Small intestine (tissue), 7 donors: ENCODE data around the gene PGRMC1. TPM values are rescaled to one million over a fixed set of nuclear protein-coding genes. Genes with fewer than 3 reads are reported as not detected.
"Not testable (repeated sequence)": the region's sequence is repeated elsewhere in the genome, so short reads cannot be mapped to it uniquely, and the experiment has no call there.

Experiments
- DNase-seq, 2 donors: peaks; one replicate each; pipeline versions ENCODE4 v3.0.0 to v3.0.0-alpha.2; 2013
- FAIRE-seq: peaks from 2 replicates; lab custom pipeline; 2012; peaks lifted over from hg19 to GRCh38; lab: Jason Lieb, UNC
- H3K27ac ChIP-seq, 3 donors: one replicate each; pipeline ENCODE4 v1.5.1; 2013; ENCODE audit warnings: low read length in 2 of 3, mild to moderate bottlenecking in 2 of 3, control low read depth in 1 of 3, inconsistent platforms in 1 of 3, low read depth in 1 of 3, moderate library complexity in 1 of 3
- H3K27me3 ChIP-seq, 3 donors: one replicate each; pipeline ENCODE4 v1.6.1; 2013; ENCODE audit warnings: low read length in 3 of 3, inconsistent platforms in 1 of 3; ENCODE audit not compliant: control insufficient read depth in 3 of 3, insufficient read depth in 3 of 3
- H3K36me3 ChIP-seq, 3 donors: one replicate each; pipeline ENCODE4 v1.6.1; 2013; ENCODE audit warnings: low read length in 3 of 3, inconsistent platforms in 1 of 3, low read depth in 1 of 3, mild to moderate bottlenecking in 1 of 3, moderate library complexity in 1 of 3; ENCODE audit not compliant: control insufficient read depth in 3 of 3, insufficient read depth in 2 of 3
- H3K4me1 ChIP-seq, 3 donors: one replicate each; pipeline ENCODE4 v1.6.1; 2013; ENCODE audit warnings: low read length in 2 of 3, inconsistent platforms in 1 of 3, low read depth in 1 of 3, mild to moderate bottlenecking in 1 of 3, moderate library complexity in 1 of 3; ENCODE audit not compliant: control insufficient read depth in 3 of 3, insufficient read depth in 2 of 3
- H3K4me3 ChIP-seq, 3 donors: one replicate each; pipeline ENCODE4 v1.5.1; 2013; ENCODE audit warnings: low read length in 3 of 3, control low read depth in 1 of 3, inconsistent platforms in 1 of 3, low read depth in 1 of 3, mild to moderate bottlenecking in 1 of 3, moderate library complexity in 1 of 3
- H3K9me3 ChIP-seq, 2 donors: one replicate each; pipeline ENCODE4 v1.6.1; 2013; ENCODE audit warnings: low read depth in 1 of 2, low read length in 1 of 2; ENCODE audit not compliant: control insufficient read depth in 2 of 2, insufficient read depth in 1 of 2
- WGBS, 3 donors: extraction: QIAGEN DNeasy Blood & Tissue Kit; methylation state at CpG; one replicate each; pipeline ENCODE4 v1.1.7; 2013; 5-methylcytosine and 5-hydroxymethylcytosine counted together
- polyA plus RNA-seq, 4 donors: library from polyadenylated mRNA; stranded (reverse) in 3 of 4; unstranded in 1 of 4; fragments of 200-250 nt in 3 of 4; fragments of 120-200 nt in 1 of 4; gene quantifications; one replicate each; pipeline versions ENCODE4 v1.2.1 to v1.2.3, GENCODE V29; 2013
- donor health status: healthy with polysubstance abuse.
- donor health status: control.
- donor health status: control.
- donor health status: Bipolar disorder and iron deficiency.
- donor health status: healthy.

Gene PGRMC1
- polyA plus RNA-seq, 4 donors, result 97.0 to 295 (median 109) TPM

- H3K4me1 ChIP-seq, result no peaks in the 10 kb centered on the region
- DNase-seq (no peak), FAIRE-seq (no peak)
- no peak overlapping the region for H3K27ac ChIP-seq
- 59 to 71% (median 62%) methylated on average over 5 of the region's 5 CpGs for WGBS, 3 donors
- no peaks in the 10 kb centered on the region for H3K9me3 ChIP-seq
- H3K27me3 ChIP-seq, result no peaks in the 10 kb centered on the region
- H3K4me3 ChIP-seq, result no peak overlapping the region
- H3K36me3 ChIP-seq, result no peaks in the 10 kb centered on the region
Measured at GRCh38 chrX:119194621-119195020, 41.5 kb upstream of the PGRMC1 start.

GRCh38 chrX:119201570-119201969, 34.5 kb upstream of the PGRMC1 start:
- no peak overlapping the region for H3K4me3 ChIP-seq
- H3K27ac ChIP-seq, result no peak overlapping the region
- 83 to 95% (median 92%) methylated on average over 4 of the region's 4 CpGs for WGBS, 3 donors
- H3K4me1 ChIP-seq, result no peaks in the 10 kb centered on the region
- FAIRE-seq (no peak), DNase-seq (no peak)
- no peaks in the 10 kb centered on the region for H3K36me3 ChIP-seq
- no peaks in the 10 kb centered on the region for H3K9me3 ChIP-seq
- no peaks in the 10 kb centered on the region for H3K27me3 ChIP-seq

- 45 to 76% (median 63%) methylated on average over 5 of the region's 5 CpGs for WGBS, 3 donors
- no peaks in the 10 kb centered on the region for H3K36me3 ChIP-seq
- no peak for DNase-seq
- no peak overlapping the region for H3K27ac ChIP-seq
- no peaks in the 10 kb centered on the region for H3K9me3 ChIP-seq
- H3K27me3 ChIP-seq, result no peaks in the 10 kb centered on the region
- no peak overlapping the region for H3K4me3 ChIP-seq
- H3K4me1 ChIP-seq, result no peaks in the 10 kb centered on the region
- no peak for FAIRE-seq
Measured at GRCh38 chrX:119206203-119206602, 29.9 kb upstream of the PGRMC1 start.

- H3K9me3 ChIP-seq, H3K36me3 ChIP-seq, DNase-seq, H3K4me1 ChIP-seq, H3K4me3 ChIP-seq, H3K27ac ChIP-seq, FAIRE-seq, H3K27me3 ChIP-seq: not testable (repeated sequence)
- WGBS, 3 donors, result 84 to 87% (median 85%) methylated on average over 10 of the region's 10 CpGs
Measured at GRCh38 chrX:119207483-119207882, 28.6 kb upstream of the PGRMC1 start.

- no peak for DNase-seq
- Histone ChIP-seq H3K27me3 (no peaks in the 10 kb centered on the region), H3K27ac (no peak overlapping the region), H3K36me3 (no peaks in the 10 kb centered on the region), H3K9me3 (no peaks in the 10 kb centered on the region), H3K4me3 (no peak overlapping the region), H3K4me1 (no peaks in the 10 kb centered on the region)
- no peak for FAIRE-seq
- WGBS, 3 donors, result 93 to 96% (median 94%) methylated on average over 17 to 37 of the region's 37 CpGs
Measured at GRCh38 chrX:119208401-119209057, 27.6 kb upstream of the PGRMC1 start.

GRCh38 chrX:119210931-119211648, 25.0 kb upstream of the PGRMC1 start:
- H3K27me3 ChIP-seq, H3K4me3 ChIP-seq, H3K4me1 ChIP-seq, FAIRE-seq, H3K36me3 ChIP-seq, DNase-seq, H3K27ac ChIP-seq, H3K9me3 ChIP-seq: not testable (repeated sequence)
- WGBS, 3 donors, result 89 to 96% (median 92%) methylated on average over 9 to 30 of the region's 30 CpGs

GRCh38 chrX:119211649-119212014, 24.5 kb upstream of the PGRMC1 start:
- H3K36me3 ChIP-seq, result no peaks in the 10 kb centered on the region
- 89 to 95% (median 93%) methylated on average over 1 of the region's 1 CpG for WGBS, 3 donors
- H3K4me3 ChIP-seq, result no peak overlapping the region
- no peak for FAIRE-seq
- no peaks in the 10 kb centered on the region for H3K27me3 ChIP-seq
- no peaks in the 10 kb centered on the region for H3K4me1 ChIP-seq
- no peak overlapping the region for H3K27ac ChIP-seq
- no peak for DNase-seq
- no peaks in the 10 kb centered on the region for H3K9me3 ChIP-seq

GRCh38 chrX:119218198-119218597, 17.9 kb upstream of the PGRMC1 start:
- Histone ChIP-seq H3K4me1 (no peaks in the 10 kb centered on the region), H3K9me3 (no peaks in the 10 kb centered on the region), H3K36me3 (no peaks in the 10 kb centered on the region), H3K27ac (no peak overlapping the region), H3K27me3 (no peaks in the 10 kb centered on the region), H3K4me3 (no peak overlapping the region)
- 21 to 43% (median 27%) methylated on average over 4 of the region's 4 CpGs for WGBS, 3 donors
- DNase-seq (no peak), FAIRE-seq (peak; percentile 87)
